ENCODE measurements around the gene COMP.

COMP gene

GRCh38 chr19:18788529-18789421, 2.3 kb downstream of the COMP start:
- TF ChIP-seq CTCF (IDR thresholded peaks at IDR 0.05) = no peak
- TF ChIP-seq ZFX (IDR thresholded peaks at IDR 0.05; ENCODE audit: borderline replicate concordance) = no peak
- H3K27ac ChIP-seq = no peak overlapping the region

- TF ChIP-seq CTCF (IDR thresholded peaks at IDR 0.05) (no peak), ZFX (IDR thresholded peaks at IDR 0.05; ENCODE audit: borderline replicate concordance) (no peak)
- no peak overlapping the region for H3K27ac ChIP-seq
These were observed 5.7 kb downstream of the COMP start for GRCh38 chr19:18785179-18786124.

- TF ChIP-seq CTCF (IDR thresholded peaks at IDR 0.05) (no peak), ZFX (IDR thresholded peaks at IDR 0.05; ENCODE audit: borderline replicate concordance) (no peak)
- H3K27ac ChIP-seq = no peak overlapping the region
These were observed 6.4 kb downstream of the COMP start for GRCh38 chr19:18784786-18785120.

GRCh38 chr19:18783958-18784785, 6.9 kb downstream of the COMP start:
- H3K27ac ChIP-seq = no peak overlapping the region
- TF ChIP-seq ZFX (IDR thresholded peaks at IDR 0.05; ENCODE audit: borderline replicate concordance) = no peak
- no peak for TF ChIP-seq CTCF (IDR thresholded peaks at IDR 0.05)

- TF ChIP-seq CTCF (IDR thresholded peaks at IDR 0.05) = no peak
- TF ChIP-seq ZFX (IDR thresholded peaks at IDR 0.05; ENCODE audit: borderline replicate concordance) = no peak
- H3K27ac ChIP-seq = no peak overlapping the region
These were observed 8.4 kb downstream of the COMP start for GRCh38 chr19:18782559-18783225.

GRCh38 chr19:18781885-18782527, 9.1 kb downstream of the COMP start:
- TF ChIP-seq CTCF (IDR thresholded peaks at IDR 0.05) (no peak), ZFX (IDR thresholded peaks at IDR 0.05; ENCODE audit: borderline replicate concordance) (no peak)
- H3K27ac ChIP-seq = no peak overlapping the region

Data from 22Rv1 (cell line).